H1 (cell line): ENCODE data around the gene CNOT1. TPM values are rescaled to one million over a fixed set of nuclear protein-coding genes. Genes with fewer than 3 reads are reported as not detected.

Experiments used
- CTCF ChIA-PET: fragments of 300-600 bp; sonication (Branson Sonifier 250); formaldehyde crosslinking; loops from one replicate; lab custom pipeline; 2021; ENCODE audit not compliant: partially characterized antibody; lab: Charles Lee
- POLR2A ChIA-PET: fragments of 300-600 bp; sonication (Branson Sonifier 250); formaldehyde crosslinking; loops from one replicate; lab custom pipeline; 2021; ENCODE audit warnings: inconsistent platforms; ENCODE audit not compliant: partially characterized antibody; lab: Charles Lee
- DNase-seq, 2 experiments: peaks; one replicate each; pipeline versions ENCODE4 v3.0.0 to v3.0.0-alpha.2; 2010 to 2022; ENCODE audit warnings: low spot score in 2 of 2, low read depth in 1 of 2, mixed read lengths in 1 of 2
- FAIRE-seq: peaks from 2 replicates; lab custom pipeline; 2011; peaks lifted over from hg19 to GRCh38; lab: Jason Lieb, UNC
- H2AFZ ChIP-seq: 2 replicates; pipeline ENCODE4 v1.8.1; 2012; ENCODE audit warnings: low read length, inconsistent platforms
- H2AK5ac ChIP-seq: 2 replicates; pipeline ENCODE4 v1.6.1; 2013; ENCODE audit warnings: low read depth, low read length
- H2BK120ac ChIP-seq: replicated peaks from 2 replicates; pipeline ENCODE3; 2013; ENCODE audit warnings: low read depth, low read length, inconsistent platforms
- H2BK12ac ChIP-seq: 2 replicates; pipeline ENCODE4 v1.6.1; 2013; ENCODE audit warnings: low read depth, low read length
- H2BK15ac ChIP-seq: 2 replicates; pipeline ENCODE4 v1.6.1; 2013; ENCODE audit warnings: low read length
- H2BK20ac ChIP-seq: 2 replicates; pipeline ENCODE4 v1.6.1; 2013; ENCODE audit warnings: low read length
- H2BK5ac ChIP-seq: 2 replicates; pipeline ENCODE4 v1.6.1; 2013; ENCODE audit warnings: low read depth, low read length
- H3K14ac ChIP-seq: 2 replicates; pipeline ENCODE4 v1.6.1; 2013; ENCODE audit warnings: inconsistent platforms; ENCODE audit not compliant: insufficient read length
- H3K18ac ChIP-seq: 2 replicates; pipeline ENCODE4 v1.6.1; 2013; ENCODE audit warnings: low read length; ENCODE audit errors: extremely low read depth
- H3K23ac ChIP-seq: 2 replicates; pipeline ENCODE4 v1.6.1; 2013; ENCODE audit warnings: inconsistent platforms; ENCODE audit not compliant: insufficient read length
- H3K23me2 ChIP-seq: 2 replicates; pipeline ENCODE4 v1.6.1; 2013; ENCODE audit warnings: low read depth, low read length
- H3K27ac ChIP-seq: 2 replicates; pipeline ENCODE4 v1.6.1; 2011; ENCODE audit warnings: low read depth, low read length, inconsistent platforms
- H3K27me3 ChIP-seq, 4 experiments: replicated peaks in 1 of 4; 1 replicate in 1 of 4; 2 replicates in 3 of 4; pipeline versions ENCODE4 v1.6.1 to v1.8.1; 2011 to 2013; ENCODE audit warnings: low read length in 3 of 4, mild to moderate bottlenecking in 3 of 4, inconsistent platforms in 2 of 4, mixed read lengths in 2 of 4, moderate library complexity in 1 of 4; ENCODE audit not compliant: control insufficient read depth in 3 of 4, insufficient read depth in 3 of 4; ENCODE audit errors: extremely low read depth in 1 of 4
- H3K36me3 ChIP-seq, 4 experiments: 2 replicates each; pipeline versions ENCODE4 v1.6.1 to v1.8.1; 2011 to 2013; ENCODE audit warnings: mild to moderate bottlenecking in 4 of 4, low read length in 3 of 4, moderate library complexity in 2 of 4, control low read depth in 1 of 4, inconsistent platforms in 1 of 4; ENCODE audit not compliant: insufficient read depth in 4 of 4, control insufficient read depth in 2 of 4
- H3K4ac ChIP-seq: replicated peaks from 2 replicates; pipeline ENCODE3; 2013; ENCODE audit warnings: low read length, low read depth, mixed read lengths, inconsistent platforms; ENCODE audit not compliant: insufficient read length
- H3K4me1 ChIP-seq, 4 experiments: replicated peaks in 1 of 4; 1 replicate in 1 of 4; 2 replicates in 3 of 4; pipeline versions ENCODE4 v1.6.1 to v1.8.1; 2011 to 2013; ENCODE audit warnings: low read length in 3 of 4, inconsistent platforms in 2 of 4, mixed read lengths in 1 of 4; ENCODE audit not compliant: insufficient read depth in 4 of 4, control insufficient read depth in 3 of 4
- H3K4me2 ChIP-seq, 2 experiments: 2 replicates each; pipeline versions ENCODE4 v1.6.1 to v1.8.1; 2011 to 2013; ENCODE audit warnings: low read depth in 2 of 2, low read length in 2 of 2, control low read depth in 1 of 2, inconsistent platforms in 1 of 2, mild to moderate bottlenecking in 1 of 2; ENCODE audit not compliant: insufficient read depth in 1 of 2
- H3K4me3 ChIP-seq, 4 experiments: fragments of 200-600, 300-600 bp in 1 of 4; sonication (generic), shearing (Covaris generic), sonication (Bioruptor Twin) in 1 of 4; 2 replicates each; pipeline versions ENCODE4 v1.5.1 to v1.8.1; 2011 to 2016; ENCODE audit warnings: low read length in 4 of 4, low read depth in 3 of 4, control low read depth in 2 of 4, inconsistent platforms in 2 of 4, mild to moderate bottlenecking in 2 of 4, mixed read lengths in 1 of 4, moderate library complexity in 1 of 4; ENCODE audit not compliant: insufficient read depth in 2 of 4; ENCODE audit errors: extremely low read depth in 1 of 4
- H3K56ac ChIP-seq: replicated peaks from 2 replicates; pipeline ENCODE3; 2013; ENCODE audit warnings: low read depth, mild to moderate bottlenecking, mixed read lengths, low read length, inconsistent platforms; ENCODE audit not compliant: insufficient read length
- H3K79me1 ChIP-seq: 2 replicates; pipeline ENCODE4 v1.6.1; 2013; ENCODE audit warnings: low read depth, low read length, control low read depth
- H3K79me2 ChIP-seq, 2 experiments: 2 replicates each; pipeline versions ENCODE4 v1.6.1 to v1.8.1; 2012 to 2013; ENCODE audit warnings: low read length in 2 of 2, mild to moderate bottlenecking in 2 of 2, inconsistent platforms in 1 of 2; ENCODE audit not compliant: insufficient read depth in 2 of 2, control insufficient read depth in 1 of 2
- H3K9ac ChIP-seq, 4 experiments: replicated peaks in 1 of 4; 1 replicate in 1 of 4; 2 replicates in 3 of 4; pipeline versions ENCODE4 v1.6.1 to v1.8.1; 2011 to 2013; ENCODE audit warnings: low read depth in 3 of 4, low read length in 3 of 4, control low read depth in 2 of 4, mild to moderate bottlenecking in 2 of 4, moderate library complexity in 2 of 4, inconsistent platforms in 1 of 4; ENCODE audit errors: extremely low read depth in 1 of 4
- H3K9me3 ChIP-seq, 2 experiments: 2 replicates each; pipeline versions ENCODE4 v1.6.1 to v1.8.1; 2012 to 2013; ENCODE audit warnings: mild to moderate bottlenecking in 2 of 2, moderate library complexity in 2 of 2, control low read depth in 1 of 2, inconsistent platforms in 1 of 2, low read depth in 1 of 2, low read length in 1 of 2, mixed read lengths in 1 of 2; ENCODE audit not compliant: insufficient read depth in 2 of 2
- H4K20me1 ChIP-seq, 2 experiments: replicated peaks in 1 of 2; 2 replicates each; pipeline versions ENCODE3 to v1.8.1; 2011 to 2013; ENCODE audit warnings: inconsistent platforms in 2 of 2, low read length in 2 of 2, mild to moderate bottlenecking in 1 of 2; ENCODE audit not compliant: insufficient read depth in 2 of 2, control insufficient read depth in 1 of 2
- H4K5ac ChIP-seq: 2 replicates; pipeline ENCODE4 v1.6.1; 2013; ENCODE audit warnings: low read length, low read depth, mixed read lengths, inconsistent platforms; ENCODE audit not compliant: insufficient read length
- H4K8ac ChIP-seq: 2 replicates; pipeline ENCODE4 v1.8.0; 2013; ENCODE audit warnings: mild to moderate bottlenecking, moderate library complexity, low read length, inconsistent platforms; ENCODE audit not compliant: insufficient read depth; ENCODE audit errors: extremely low read depth
- H4K91ac ChIP-seq: replicated peaks from 2 replicates; pipeline ENCODE3; 2013; ENCODE audit warnings: low read length, mixed read lengths, inconsistent platforms; ENCODE audit not compliant: insufficient read length
- HDAC2 ChIP-seq, 2 experiments: fragments of 300-600 bp in 1 of 2; sonication (generic) in 1 of 2; IDR thresholded peaks; 2 replicates each; pipeline ENCODE4 v1.6.1; 2011 to 2012; ENCODE audit warnings: low read depth in 2 of 2, low read length in 2 of 2, mild to moderate bottlenecking in 2 of 2, moderate library complexity in 2 of 2, borderline replicate concordance in 1 of 2, inconsistent platforms in 1 of 2
- SIN3A ChIP-seq, 2 experiments: IDR thresholded peaks in 1 of 2; conservative IDR thresholded peaks in 1 of 2; 2 replicates each; pipeline ENCODE4 v1.6.1; 2011 to 2012; ENCODE audit warnings: low read length in 2 of 2, improper control_type of control experiment in 1 of 2, low read depth in 1 of 2, mild to moderate bottlenecking in 1 of 2
- TAF7 ChIP-seq: optimal IDR thresholded peaks from 2 replicates; pipeline ENCODE3; 2011; ENCODE audit warnings: low read depth, mild to moderate bottlenecking, inconsistent platforms, low read length, moderate library complexity, borderline replicate concordance
- WGBS, 2 experiments: shearing (Covaris generic) in 1 of 2; methylation state at CpG; one replicate each; pipeline versions ENCODE4 v1.1.6 to v1.1.7; 2013 to 2015; ENCODE audit warnings: low lambda C conversion rate in 2 of 2, mixed read lengths in 2 of 2, inconsistent platforms in 1 of 2, low coverage in 1 of 2, missing lambda C conversion rate in 1 of 2; ENCODE audit not compliant: insufficient replicate concordance in 2 of 2, insufficient coverage in 1 of 2, insufficient read length in 1 of 2; ENCODE audit errors: extremely low coverage in 1 of 2, missing lambda C conversion rate in 1 of 2; 5-methylcytosine and 5-hydroxymethylcytosine counted together
- polyA plus RNA-seq, 7 experiments: library from polyadenylated mRNA; depleted of rRNA in 3 of 7; stranded (reverse) in 5 of 7; unstranded in 2 of 7; fragments of >200 nt in 5 of 7; fragments of 200-250 nt in 2 of 7; gene quantifications; 1 replicate in 5 of 7; 2 replicates in 1 of 7; 4 replicates in 1 of 7; pipeline versions ENCODE4 v1.2.1 to v1.2.3, GENCODE V29; 2011 to 2013; ENCODE audit warnings: missing spikeins in 2 of 7, mixed read lengths in 2 of 7
- total RNA-seq: library from RNA; stranded (reverse); fragmentation: NEBNext Ultra II Directional; extraction: Animal tissue kit (Norgen Biotek cat#: 25700); gene quantifications from 2 replicates; pipeline ENCODE4 v1.2.1, GENCODE V29; 2021

The CNOT1 gene
- total and polyA plus RNA-seq, 2 of the 8 experiments (the other 6 are each of a cell fraction or from before 2014, with no cell fraction given): 306 to 319 TPM

DNA sequence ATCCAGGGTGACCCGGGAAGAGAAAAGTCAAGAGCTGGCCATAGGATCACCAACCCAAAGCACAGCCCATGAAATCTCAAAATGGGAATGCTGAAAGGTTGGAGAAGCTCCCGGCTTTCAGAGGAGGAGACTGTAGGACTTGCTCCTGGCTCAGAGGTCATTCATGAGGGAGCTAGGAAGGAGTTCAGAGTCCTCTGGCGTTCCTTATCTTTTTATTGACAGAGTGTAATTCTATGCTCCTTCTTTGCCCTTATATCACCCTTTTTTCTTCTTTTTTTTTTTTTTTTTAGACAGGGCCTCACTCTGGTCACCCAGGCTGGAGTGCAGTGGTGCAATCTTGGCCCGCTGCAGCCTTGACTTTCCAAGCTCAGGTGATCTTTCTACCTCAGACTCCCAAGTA, 27.3 kb upstream of the CNOT1 start:
- FAIRE-seq: no peak
- POLR2A ChIA-PET: no interaction called here

More for the DNA sequence above, 27.3 kb upstream of the CNOT1 start:
- Histone ChIP-seq H2AFZ (no peak overlapping the region), H3K23ac (no peak overlapping the region), H3K18ac (no peak overlapping the region), H3K4ac (no peak overlapping the region), H4K5ac (no peak overlapping the region), H3K4me3 (no peak overlapping the region), H4K91ac (no peak overlapping the region), H3K27ac (no peak overlapping the region), H3K14ac (no peak overlapping the region), H3K23me2 (no peaks in the 10 kb centered on the region), H2BK15ac (no peak overlapping the region), H2BK120ac (no peak overlapping the region), H3K9me3 (no peaks in the 10 kb centered on the region), H2AK5ac (no peak overlapping the region), H2BK20ac (no peak overlapping the region), H2BK12ac (no peak overlapping the region), H3K27me3 (no peaks in the 10 kb centered on the region), H3K79me1 (no peaks in the 10 kb centered on the region), H4K8ac (no peak overlapping the region), H3K9ac (no peak overlapping the region), H3K4me1 (peaks cover 0 to 4% (median 2%) of the 10 kb centered on the region in 4 experiments; a peak in 4 of 7 replicates), H3K36me3 (no peaks in the 10 kb centered on the region), H2BK5ac (no peak overlapping the region), H3K79me2 (no peaks in the 10 kb centered on the region), H3K4me2 (no peak overlapping the region), H4K20me1 (no peaks in the 10 kb centered on the region), H3K56ac (no peak overlapping the region)
- no peak for TF ChIP-seq TAF7
- no peak for TF ChIP-seq SIN3A (conservative IDR thresholded peaks at IDR 0.05 in 1 of 2, IDR thresholded peaks at IDR 0.05 in 1 of 2; ENCODE audit: low read depth in 1 of 2, low read length in 2 of 2)
- no peak for TF ChIP-seq HDAC2 (IDR thresholded peaks at IDR 0.05; ENCODE audit: borderline replicate concordance in 1 of 2, low read depth in 2 of 2, low read length in 2 of 2)
- WGBS, 2 experiments: 95% methylated on average over 4 of the region's 4 CpGs; no CpG with 5 or more reads in 1 of the 2 experiments
- CTCF ChIA-PET: interaction anchor here (0.6 to 1.9 kb wide), 2 partner anchors 10 to 145 kb away, joined by 4 to 6 read pairs; no protein-coding TSS in a partner anchor
- DNase-seq: no peak
